K562 (cell line): ENCODE results near the gene ELSPBP1.

Experiments used
- CBX2 ChIP-seq: fragments of 200-600 bp; sonication (generic); IDR thresholded peaks from one replicate; pipeline ENCODE4 v1.6.1; 2012; ENCODE audit warnings: mild to moderate bottlenecking, low read length, inconsistent platforms; ENCODE audit not compliant: insufficient read depth, poor library complexity, severe bottlenecking
- KLF16 ChIP-seq: IDR thresholded peaks from 2 replicates; pipeline ENCODE4 v1.6.1; 2016; ENCODE audit warnings: antibody characterized with exemption
- MYC ChIP-seq, 2 experiments: fragments of 250-450 bp in 1 of 2; sonication (Bioruptor Pico) in 1 of 2; IDR thresholded peaks; 2 replicates each; pipeline versions ENCODE4 v1.5.1 to v1.6.1; 2012 to 2021; ENCODE audit warnings: low read depth in 2 of 2, borderline replicate concordance in 1 of 2, improper control_type of control experiment in 1 of 2, low read length in 1 of 2, mild to moderate bottlenecking in 1 of 2, moderate library complexity in 1 of 2
- NR2C1 ChIP-seq, 2 experiments: fragments of 450-650 bp; IDR thresholded peaks; 2 replicates each; pipeline ENCODE4 v1.6.1; 2017; ENCODE audit warnings: mild to moderate bottlenecking in 2 of 2, antibody characterized with exemption in 1 of 2, inconsistent platforms in 1 of 2, missing compliant biosample characterization in 1 of 2, missing genetic modification characterization in 1 of 2
- NRF1 ChIP-seq, 2 experiments: fragments of 450-650 bp; IDR thresholded peaks in 1 of 2; conservative IDR thresholded peaks in 1 of 2; 2 replicates each; pipeline ENCODE4 v1.6.1; 2014; ENCODE audit warnings: mild to moderate bottlenecking in 2 of 2
- YY1 ChIP-seq, 3 experiments: IDR thresholded peaks; 2 replicates each; pipeline ENCODE4 v1.6.1; 2011; ENCODE audit warnings: low read length in 2 of 3, mild to moderate bottlenecking in 2 of 3, moderate library complexity in 2 of 3, borderline replicate concordance in 1 of 3, control low read depth in 1 of 3, low read depth in 1 of 3; ENCODE audit not compliant: insufficient read depth in 3 of 3, insufficient replicate concordance in 2 of 3, control insufficient read depth in 1 of 3, insufficient read length in 1 of 3; ENCODE audit errors: extremely low read depth in 1 of 3

DNA sequence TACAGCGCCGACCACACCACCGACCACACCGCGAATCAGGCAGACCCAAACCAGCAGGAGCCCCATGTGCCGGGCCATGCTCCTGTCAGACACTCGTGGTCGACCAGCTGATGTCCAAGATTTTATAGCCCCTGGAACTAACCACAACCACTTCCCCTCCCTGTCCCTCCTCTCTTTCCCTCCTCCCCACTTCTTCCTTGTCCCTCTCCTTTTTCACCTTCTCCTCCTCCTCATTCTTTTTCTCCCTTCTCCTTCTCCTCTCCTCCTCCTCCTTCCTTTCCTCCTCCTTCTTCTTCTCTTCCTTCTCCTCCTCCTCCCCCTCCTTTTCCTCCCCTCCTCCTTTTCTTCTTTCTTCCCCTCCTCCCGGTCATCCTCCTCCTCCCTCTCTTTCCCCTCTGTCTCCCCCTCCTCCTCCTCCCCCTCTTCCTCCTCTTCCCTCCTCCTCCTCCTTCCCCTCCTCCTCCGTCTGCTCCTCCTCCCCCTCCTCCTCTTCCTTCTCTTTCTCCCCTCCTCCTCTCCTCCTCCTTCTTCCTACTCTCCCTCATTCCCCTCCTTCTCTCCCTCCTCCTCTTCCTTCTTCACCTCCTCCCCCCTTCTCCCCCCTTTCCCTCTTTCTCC is 3.1 kb upstream of the ELSPBP1 start:
- TF ChIP-seq MYC (IDR thresholded peaks at IDR 0.05; ENCODE audit: low read depth, low read length), result no peak
- TF ChIP-seq MYC (CRISPR knock-in tag; IDR thresholded peaks at IDR 0.05; ENCODE audit: borderline replicate concordance, low read depth), result no peak
- TF ChIP-seq NRF1 (conservative IDR thresholded peaks at IDR 0.05 in 1 of 2, IDR thresholded peaks at IDR 0.05 in 1 of 2), result no peak
- no peak for TF ChIP-seq YY1 (IDR thresholded peaks at IDR 0.05; ENCODE audit: borderline replicate concordance in 1 of 3, control insufficient read depth in 1 of 3, extremely low read depth in 1 of 3, insufficient read depth in 3 of 3, insufficient read length in 1 of 3, insufficient replicate concordance in 2 of 3, low read depth in 1 of 3, low read length in 2 of 3)
- no peak for TF ChIP-seq NR2C1 (IDR thresholded peaks at IDR 0.05)
- no peak for TF ChIP-seq NR2C1 (tag; IDR thresholded peaks at IDR 0.05)
- TF ChIP-seq KLF16, result no peak
- TF ChIP-seq CBX2, result no peak
